ENCODE data around the gene SHD.

The SHD gene

GRCh38 chr19:4260613-4261191 is 18.4 kb upstream of the SHD start:
- DNase-seq (ENCODE audit: low read depth) = no peak
- TF ChIP-seq, protein P1, sequence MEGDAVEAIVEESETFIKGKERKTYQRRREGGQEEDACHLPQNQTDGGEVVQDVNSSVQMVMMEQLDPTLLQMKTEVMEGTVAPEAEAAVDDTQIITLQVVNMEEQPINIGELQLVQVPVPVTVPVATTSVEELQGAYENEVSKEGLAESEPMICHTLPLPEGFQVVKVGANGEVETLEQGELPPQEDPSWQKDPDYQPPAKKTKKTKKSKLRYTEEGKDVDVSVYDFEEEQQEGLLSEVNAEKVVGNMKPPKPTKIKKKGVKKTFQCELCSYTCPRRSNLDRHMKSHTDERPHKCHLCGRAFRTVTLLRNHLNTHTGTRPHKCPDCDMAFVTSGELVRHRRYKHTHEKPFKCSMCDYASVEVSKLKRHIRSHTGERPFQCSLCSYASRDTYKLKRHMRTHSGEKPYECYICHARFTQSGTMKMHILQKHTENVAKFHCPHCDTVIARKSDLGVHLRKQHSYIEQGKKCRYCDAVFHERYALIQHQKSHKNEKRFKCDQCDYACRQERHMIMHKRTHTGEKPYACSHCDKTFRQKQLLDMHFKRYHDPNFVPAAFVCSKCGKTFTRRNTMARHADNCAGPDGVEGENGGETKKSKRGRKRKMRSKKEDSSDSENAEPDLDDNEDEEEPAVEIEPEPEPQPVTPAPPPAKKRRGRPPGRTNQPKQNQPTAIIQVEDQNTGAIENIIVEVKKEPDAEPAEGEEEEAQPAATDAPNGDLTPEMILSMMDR (IDR thresholded peaks at IDR 0.05; ENCODE audit: insufficient read depth, low read depth, low read length, missing control alignments) = no peak
- no peak overlapping the region for H3K4me3 ChIP-seq (ENCODE audit: low read length)

DNA sequence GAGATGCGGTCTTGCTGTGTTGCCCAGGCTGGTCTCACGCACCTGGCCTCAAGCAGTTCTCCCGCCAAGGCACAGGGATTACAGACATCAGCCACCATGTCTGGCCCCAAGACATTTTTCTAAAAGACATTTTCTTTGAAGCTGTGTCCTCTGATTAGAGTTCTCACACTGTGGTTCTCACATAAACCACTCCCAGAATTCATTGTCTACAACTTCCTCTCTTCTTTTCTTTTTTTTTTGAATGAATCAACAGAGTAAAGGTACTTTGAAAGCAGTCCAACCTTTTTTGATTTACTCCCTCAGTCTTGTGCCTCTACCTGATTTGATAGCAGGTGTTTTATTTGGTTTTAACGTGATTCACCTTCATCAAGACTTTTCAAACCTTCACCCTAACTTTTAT is 14.3 kb upstream of the SHD start:
- H3K4me3 ChIP-seq (ENCODE audit: low read length) = no peak overlapping the region
- DNase-seq (ENCODE audit: low read depth) = no peak
- TF ChIP-seq, protein P1 (IDR thresholded peaks at IDR 0.05; ENCODE audit: insufficient read depth, low read depth, low read length, missing control alignments) = no peak

GRCh38 chr19:4266253-4267000 is 12.6 kb upstream of the SHD start:
- TF ChIP-seq, protein P1 (IDR thresholded peaks at IDR 0.05; ENCODE audit: insufficient read depth, low read depth, low read length, missing control alignments) = no peak
- no peak for DNase-seq (ENCODE audit: low read depth)
- no peak overlapping the region for H3K4me3 ChIP-seq (ENCODE audit: low read length)

- DNase-seq (ENCODE audit: low read depth) = peak; percentile 66
- TF ChIP-seq, protein P1 (IDR thresholded peaks at IDR 0.05; ENCODE audit: insufficient read depth, low read depth, low read length, missing control alignments) = peak; percentile 74
- H3K4me3 ChIP-seq (ENCODE audit: low read length) = no peak overlapping the region
Measured at GRCh38 chr19:4267101-4267900, 11.8 kb upstream of the SHD start.

DNA sequence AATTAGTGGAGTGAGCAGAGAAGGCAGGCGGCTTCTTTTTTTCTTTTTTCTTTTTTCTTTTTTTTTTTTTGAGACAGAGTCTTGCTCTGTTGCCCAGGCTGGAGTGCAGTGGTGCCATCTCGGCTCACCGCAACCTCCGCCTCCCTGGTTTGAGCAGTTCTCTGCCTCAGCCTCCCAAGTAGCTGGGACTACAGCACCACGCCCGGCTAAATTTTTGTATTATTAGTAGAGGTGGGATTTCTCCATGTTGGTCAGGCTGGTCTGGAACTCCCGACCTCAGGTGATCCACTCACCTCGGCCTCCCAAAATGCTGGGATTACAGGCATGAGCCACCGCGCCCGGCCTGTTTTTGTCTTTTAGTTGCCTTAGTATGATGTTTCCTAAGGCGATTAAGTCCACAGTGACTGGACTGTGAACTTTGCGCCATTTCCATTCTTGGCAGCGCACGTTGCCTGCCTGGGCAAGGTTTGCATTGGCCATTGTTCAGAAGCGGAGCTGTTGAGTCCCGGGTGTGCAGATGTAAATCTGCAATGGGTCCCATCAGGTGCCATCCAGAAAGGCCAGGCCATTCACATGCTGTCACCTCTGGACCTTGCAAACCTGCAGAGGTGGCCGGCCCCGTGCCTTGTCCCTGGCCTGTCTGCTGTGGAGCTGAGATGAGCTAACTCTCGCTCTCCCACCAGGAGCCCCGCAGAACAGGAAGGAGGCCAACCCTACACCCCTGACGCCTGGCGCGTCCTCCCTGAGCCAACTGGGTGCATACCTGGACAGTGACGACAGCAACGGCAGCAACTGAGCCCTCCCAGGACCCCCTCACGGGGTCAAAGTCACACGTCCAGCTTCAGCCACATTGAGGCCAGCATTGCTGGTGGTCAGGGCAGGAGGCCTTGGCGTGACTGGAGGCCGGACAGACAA is 10.9 kb upstream of the SHD start:
- H3K4me3 ChIP-seq (ENCODE audit: low read length) = no peak overlapping the region
- TF ChIP-seq, protein P1 (IDR thresholded peaks at IDR 0.05; ENCODE audit: insufficient read depth, low read depth, low read length, missing control alignments) = no peak
- no peak for DNase-seq (ENCODE audit: low read depth)

DNA sequence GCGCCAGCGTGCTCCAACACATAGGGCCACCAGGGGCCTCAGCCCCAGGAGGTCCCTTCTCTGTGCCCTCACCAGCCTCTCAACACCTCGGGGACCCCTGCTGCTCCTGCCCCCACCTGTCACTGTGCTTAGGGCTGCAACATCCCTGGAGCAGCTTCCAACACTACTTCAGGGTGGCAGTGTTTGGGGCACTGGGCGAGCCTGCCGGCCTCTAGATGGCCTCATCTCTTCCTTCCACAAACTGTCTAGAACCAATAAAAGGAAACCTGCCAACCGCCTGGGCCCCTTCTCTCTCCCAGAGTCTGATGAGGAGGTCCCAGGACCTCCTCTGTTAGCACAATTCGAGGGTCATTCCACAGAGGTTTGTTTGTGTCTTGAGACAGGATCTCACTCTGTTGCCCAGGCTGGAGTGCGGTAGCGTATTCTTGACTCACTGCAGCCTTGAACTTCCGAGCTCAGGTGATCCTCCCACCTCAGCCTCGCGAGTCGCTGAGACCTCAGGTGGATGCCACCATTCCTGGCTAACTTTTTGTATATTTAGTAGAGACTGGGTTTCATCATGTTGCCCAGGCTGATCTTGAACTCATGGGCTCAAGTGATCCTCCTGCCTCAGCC is 10.1 kb upstream of the SHD start:
- TF ChIP-seq, protein P1 (IDR thresholded peaks at IDR 0.05; ENCODE audit: insufficient read depth, low read depth, low read length, missing control alignments) = no peak
- no peak for DNase-seq (ENCODE audit: low read depth)
- no peak overlapping the region for H3K4me3 ChIP-seq (ENCODE audit: low read length)
